HG03175 (cell line): ENCODE data around the gene SUPT3H.
"Not testable (repeated sequence)": the region's sequence is repeated elsewhere in the genome, so short reads cannot be mapped to it uniquely, and the experiment has no call there.

Source experiments
- ATAC-seq: cut with Tn5 transposase; IDR thresholded peaks from one replicate; pipeline ENCODE4 v1.9.1; 2021; ENCODE audit warnings: mild to moderate bottlenecking, moderate library complexity; ENCODE audit not compliant: unreplicated experiment

SUPT3H gene

GRCh38 chr6:44918671-44919296 lies 458.9 kb downstream of the SUPT3H start:
- ATAC-seq, result no peak

- ATAC-seq, result no peak
These were observed 460.3 kb downstream of the SUPT3H start for GRCh38 chr6:44917430-44917829.

GRCh38 chr6:44915111-44915510 lies 462.6 kb downstream of the SUPT3H start:
- no peak for ATAC-seq

GRCh38 chr6:44914141-44914540 lies 463.6 kb downstream of the SUPT3H start:
- ATAC-seq, result no peak

GRCh38 chr6:44906761-44907160 lies 471.0 kb downstream of the SUPT3H start:
- ATAC-seq, result no peak

- ATAC-seq, result not testable (repeated sequence)
These were observed 477.4 kb downstream of the SUPT3H start for GRCh38 chr6:44900358-44900757.

GRCh38 chr6:44898296-44898930 lies 479.3 kb downstream of the SUPT3H start:
- ATAC-seq, result no peak

GRCh38 chr6:44897316-44897715 lies 480.4 kb downstream of the SUPT3H start:
- ATAC-seq, result no peak

- ATAC-seq, result no peak
These were observed 481.0 kb downstream of the SUPT3H start for GRCh38 chr6:44896701-44897100.

- ATAC-seq, result no peak
These were observed 485.2 kb downstream of the SUPT3H start for GRCh38 chr6:44892579-44892978.

- ATAC-seq, result not testable (repeated sequence)
These were observed 498.7 kb downstream of the SUPT3H start for GRCh38 chr6:44879071-44879470.

GRCh38 chr6:44876638-44877037 lies 501.1 kb downstream of the SUPT3H start:
- not testable (repeated sequence) for ATAC-seq

- peak; percentile 72 for ATAC-seq
These were observed 508.3 kb downstream of the SUPT3H start for GRCh38 chr6:44869321-44869897.

GRCh38 chr6:44868910-44869309 lies 508.8 kb downstream of the SUPT3H start:
- ATAC-seq, result peak; percentile 16

- peak; percentile 43 for ATAC-seq
These were observed 509.4 kb downstream of the SUPT3H start for GRCh38 chr6:44868335-44868668.

- ATAC-seq, result peak; percentile 62
These were observed 510.0 kb downstream of the SUPT3H start for GRCh38 chr6:44867571-44868334.

- ATAC-seq, result not testable (repeated sequence)
These were observed 512.5 kb downstream of the SUPT3H start for GRCh38 chr6:44865184-44865583.

- ATAC-seq, result no peak
These were observed 517.8 kb downstream of the SUPT3H start for GRCh38 chr6:44859901-44860410.

- no peak for ATAC-seq
These were observed 518.7 kb downstream of the SUPT3H start for GRCh38 chr6:44858998-44859397.

- no peak for ATAC-seq
These were observed 521.3 kb downstream of the SUPT3H start for GRCh38 chr6:44856479-44856878.
